ENCODE data around the gene UGT2B28.
"Not testable (repeated sequence)": the region's sequence is repeated elsewhere in the genome, so short reads cannot be mapped to it uniquely, and the experiment has no call there.

UGT2B28 gene

GRCh38 chr4:69280081-69280480 lies at the start of gene UGT2B28:
Gene UGT2B28, plus strand, starts transcription at chr4:69280475. Its CDS starts 26 bp downstream, at chr4:69280501.
- DNase-seq (ENCODE audit: extremely low read depth, low read depth), result not testable (repeated sequence)

GRCh38 chr4:69239092-69239491 lies 41.2 kb upstream of the UGT2B28 start:
- TF ChIP-seq CTCF (IDR thresholded peaks at IDR 0.05; ENCODE audit: low read depth, low read length), result no peak
- DNase-seq (ENCODE audit: extremely low read depth, low read depth), result no peak

- DNase-seq (ENCODE audit: extremely low read depth, low read depth), result no peak
- no peak for TF ChIP-seq CTCF (IDR thresholded peaks at IDR 0.05; ENCODE audit: low read depth, low read length)
These were observed 40.6 kb upstream of the UGT2B28 start for GRCh38 chr4:69239557-69240168.

- not testable (repeated sequence) for DNase-seq (ENCODE audit: extremely low read depth, low read depth)
These were observed 39.5 kb upstream of the UGT2B28 start for GRCh38 chr4:69240787-69241186.

- not testable (repeated sequence) for DNase-seq (ENCODE audit: extremely low read depth, low read depth)
These were observed 38.5 kb upstream of the UGT2B28 start for GRCh38 chr4:69241746-69242145.

GRCh38 chr4:69242562-69243240 lies 37.6 kb upstream of the UGT2B28 start:
- not testable (repeated sequence) for DNase-seq (ENCODE audit: extremely low read depth, low read depth)

GRCh38 chr4:69250884-69251283 lies 29.4 kb upstream of the UGT2B28 start:
- DNase-seq (ENCODE audit: extremely low read depth, low read depth), result not testable (repeated sequence)

GRCh38 chr4:69253147-69253772 lies 27.0 kb upstream of the UGT2B28 start:
- DNase-seq (ENCODE audit: extremely low read depth, low read depth), result not testable (repeated sequence)

GRCh38 chr4:69268612-69269011 lies 11.7 kb upstream of the UGT2B28 start:
- DNase-seq (ENCODE audit: extremely low read depth, low read depth), result not testable (repeated sequence)

GRCh38 chr4:69296356-69296755 lies 16.1 kb downstream of the UGT2B28 start:
- DNase-seq (ENCODE audit: extremely low read depth, low read depth), result not testable (repeated sequence)

- DNase-seq (ENCODE audit: extremely low read depth, low read depth), result not testable (repeated sequence)
These were observed 28.3 kb downstream of the UGT2B28 start for GRCh38 chr4:69308426-69309033.

- not testable (repeated sequence) for DNase-seq (ENCODE audit: extremely low read depth, low read depth)
These were observed 29.3 kb downstream of the UGT2B28 start for GRCh38 chr4:69309549-69310076.

- DNase-seq (ENCODE audit: extremely low read depth, low read depth), result not testable (repeated sequence)
These were observed 30.0 kb downstream of the UGT2B28 start for GRCh38 chr4:69310262-69310661.
